Measurements from ENCODE around the gene SLC22A2.

- TF ChIP-seq CTCF (IDR thresholded peaks at IDR 0.05; ENCODE audit: borderline replicate concordance, extremely low read depth, low read length, poor library complexity, severe bottlenecking) = no peak
- no peak for TF ChIP-seq EZH2 (IDR thresholded peaks at IDR 0.05; ENCODE audit: borderline replicate concordance, low read depth, low read length, severe bottlenecking)
Observed at GRCh38 chr6:160217073-160217472, 41.5 kb downstream of the SLC22A2 start.

Measured in DND-41 (cell line).